H9 (cell line): Measurements from ENCODE around the gene BFSP2. TPM values are rescaled to one million over a fixed set of nuclear protein-coding genes. Genes with fewer than 3 reads are reported as not detected.

Source experiments
- DNase-seq: peaks from one replicate; pipeline ENCODE4 v3.0.0-alpha.2; 2017
- H2AFZ ChIP-seq: one replicate; pipeline ENCODE4 v1.6.1; 2013; ENCODE audit warnings: mild to moderate bottlenecking, low read length, control low read depth, moderate library complexity
- H2AK5ac ChIP-seq: 2 replicates; pipeline ENCODE4 v1.6.1; 2013; ENCODE audit warnings: low read length, control low read depth, mixed read lengths; ENCODE audit not compliant: insufficient read length
- H2BK120ac ChIP-seq: one replicate; pipeline ENCODE4 v1.6.1; 2013; ENCODE audit warnings: low read depth, mild to moderate bottlenecking, low read length, control low read depth, inconsistent platforms; ENCODE audit not compliant: poor library complexity, severe bottlenecking
- H2BK12ac ChIP-seq: 2 replicates; pipeline ENCODE4 v1.6.1; 2013; ENCODE audit warnings: low read length, control low read depth, mixed read lengths, low read depth; ENCODE audit not compliant: insufficient read length
- H2BK15ac ChIP-seq: 2 replicates; pipeline ENCODE4 v1.6.1; 2013; ENCODE audit warnings: low read depth, low read length, control low read depth
- H2BK20ac ChIP-seq: one replicate; pipeline ENCODE4 v1.6.1; 2013; ENCODE audit warnings: low read depth, mild to moderate bottlenecking, low read length, control low read depth, inconsistent platforms; ENCODE audit not compliant: poor library complexity, severe bottlenecking
- H2BK5ac ChIP-seq: 2 replicates; pipeline ENCODE4 v1.6.1; 2013; ENCODE audit warnings: low read length, control low read depth, mixed read lengths; ENCODE audit not compliant: insufficient read length
- H3K14ac ChIP-seq: 2 replicates; pipeline ENCODE4 v1.6.1; 2013; ENCODE audit warnings: low read length, control low read depth; ENCODE audit not compliant: insufficient read depth
- H3K18ac ChIP-seq: 2 replicates; pipeline ENCODE4 v1.6.1; 2013; ENCODE audit warnings: low read depth, mild to moderate bottlenecking, mixed read lengths, low read length, control low read depth; ENCODE audit not compliant: insufficient read length
- H3K23ac ChIP-seq: 2 replicates; pipeline ENCODE4 v1.6.1; 2013; ENCODE audit warnings: low read length, control low read depth, mixed read lengths, low read depth; ENCODE audit not compliant: insufficient read length
- H3K23me2 ChIP-seq: 2 replicates; pipeline ENCODE4 v1.6.1; 2013; ENCODE audit warnings: low read depth, mild to moderate bottlenecking, mixed read lengths, low read length, control low read depth; ENCODE audit not compliant: insufficient read length, poor library complexity, severe bottlenecking
- H3K27ac ChIP-seq: 2 replicates; pipeline ENCODE4 v1.5.1; 2013; ENCODE audit warnings: low read length, control low read depth, mixed read lengths, low read depth; ENCODE audit not compliant: insufficient read length
- H3K27me3 ChIP-seq: 2 replicates; pipeline ENCODE4 v1.6.1; 2013; ENCODE audit warnings: low read length, control low read depth, inconsistent platforms; ENCODE audit not compliant: insufficient read depth
- H3K4ac ChIP-seq: 2 replicates; pipeline ENCODE4 v1.6.1; 2013; ENCODE audit warnings: low read depth, mild to moderate bottlenecking, control low read depth, inconsistent platforms, low read length, moderate library complexity
- H3K4me1 ChIP-seq: 2 replicates; pipeline ENCODE4 v1.6.1; 2013; ENCODE audit warnings: low read length, control low read depth, inconsistent platforms; ENCODE audit not compliant: insufficient read depth
- H3K4me2 ChIP-seq: 2 replicates; pipeline ENCODE4 v1.6.1; 2013; ENCODE audit warnings: low read length, control low read depth, mixed read lengths; ENCODE audit not compliant: insufficient read length, insufficient read depth
- H3K56ac ChIP-seq: 2 replicates; pipeline ENCODE4 v1.6.1; 2013; ENCODE audit warnings: low read depth, mild to moderate bottlenecking, mixed read lengths, low read length, control low read depth; ENCODE audit not compliant: insufficient read length
- H3K79me1 ChIP-seq: 2 replicates; pipeline ENCODE4 v1.6.1; 2013; ENCODE audit warnings: low read depth, mild to moderate bottlenecking, moderate library complexity, low read length, control low read depth, inconsistent platforms; ENCODE audit not compliant: insufficient read depth, poor library complexity, severe bottlenecking
- H3K79me2 ChIP-seq: 2 replicates; pipeline ENCODE4 v1.6.1; 2013; ENCODE audit warnings: low read length, control low read depth, inconsistent platforms; ENCODE audit not compliant: insufficient read depth
- H3K9ac ChIP-seq: 2 replicates; pipeline ENCODE4 v1.6.1; 2013; ENCODE audit warnings: low read length, control low read depth, mixed read lengths; ENCODE audit not compliant: insufficient read length; ENCODE audit errors: extremely low read depth
- H3K9me3 ChIP-seq: one replicate; pipeline ENCODE4 v1.6.1; 2013; ENCODE audit warnings: low read depth, low read length, inconsistent platforms; ENCODE audit not compliant: control insufficient read depth
- H3T11ph ChIP-seq: one replicate; pipeline ENCODE4 v1.6.1; 2013; ENCODE audit warnings: mild to moderate bottlenecking, low read length, control low read depth, inconsistent platforms
- H4K20me1 ChIP-seq: one replicate; pipeline ENCODE4 v1.6.1; 2013; ENCODE audit not compliant: control insufficient read depth, insufficient read length, insufficient read depth
- H4K5ac ChIP-seq: 2 replicates; pipeline ENCODE4 v1.6.1; 2013; ENCODE audit warnings: low read depth, mild to moderate bottlenecking, mixed read lengths, low read length, control low read depth; ENCODE audit not compliant: insufficient read length
- H4K8ac ChIP-seq: replicated peaks from 2 replicates; pipeline ENCODE4 v1.6.1; 2013; ENCODE audit warnings: low read length, control low read depth, mixed read lengths, low read depth; ENCODE audit not compliant: insufficient read length
- H4K91ac ChIP-seq: 2 replicates; pipeline ENCODE4 v1.6.1; 2013; ENCODE audit warnings: low read depth, mild to moderate bottlenecking, moderate library complexity, mixed read lengths, low read length, control low read depth; ENCODE audit not compliant: insufficient read length
- H3K27ac Mint-ChIP-seq, 3 experiments: 2 replicates in 2 of 3; 3 replicates in 1 of 3; pipeline ENCODE4 v1.8.0; 2020 to 2021; ENCODE audit warnings: mixed read lengths in 3 of 3, mild to moderate bottlenecking in 1 of 3, moderate library complexity in 1 of 3
- H3K27me3 Mint-ChIP-seq: 2 replicates; pipeline ENCODE4 v1.8.0; 2021; ENCODE audit warnings: low read depth, mild to moderate bottlenecking, moderate library complexity, mixed read lengths
- H3K36me3 Mint-ChIP-seq, 3 experiments: 2 replicates in 2 of 3; 3 replicates in 1 of 3; pipeline ENCODE4 v1.8.0; 2020 to 2021; ENCODE audit warnings: low read depth in 3 of 3, mixed read lengths in 3 of 3; ENCODE audit not compliant: insufficient read depth in 1 of 3
- H3K4me1 Mint-ChIP-seq, 2 experiments: 2 replicates each; pipeline ENCODE4 v1.8.0; 2020; ENCODE audit warnings: mixed read lengths in 2 of 2
- H3K4me3 Mint-ChIP-seq, 2 experiments: 2 replicates in 1 of 2; 3 replicates in 1 of 2; pipeline ENCODE4 v1.8.0; 2020 to 2021; ENCODE audit warnings: mild to moderate bottlenecking in 2 of 2, mixed read lengths in 2 of 2, moderate library complexity in 1 of 2
- H3K9me3 Mint-ChIP-seq, 2 experiments: 2 replicates in 1 of 2; 3 replicates in 1 of 2; pipeline ENCODE4 v1.8.0; 2020; ENCODE audit warnings: mild to moderate bottlenecking in 2 of 2, mixed read lengths in 2 of 2, moderate library complexity in 1 of 2
- CTCF ChIP-seq: fragments of 200-600 bp; sonication (generic); conservative IDR thresholded peaks from 3 replicates; pipeline ENCODE4 v1.8.0; 2021; ENCODE audit warnings: antibody characterized with exemption, mild to moderate bottlenecking
- WGBS: extraction: QIAGEN DNeasy Blood & Tissue Kit; methylation state at CpG from one replicate; pipeline ENCODE4 v1.1.7; 2013; ENCODE audit warnings: missing lambda C conversion rate, low lambda C conversion rate, mixed read lengths; ENCODE audit not compliant: insufficient read length; ENCODE audit errors: extremely low coverage; 5-methylcytosine and 5-hydroxymethylcytosine counted together
- total RNA-seq: library from RNA; stranded (reverse); gene quantifications from 2 replicates; pipeline ENCODE4 v1.2.1, GENCODE V29; 2021

BFSP2 gene
- total RNA-seq, 1 experiment from 2014 or later = not detected

GRCh38 chr3:133354721-133355120, 45.1 kb upstream of the BFSP2 start:
- no peak overlapping the region for H2BK5ac ChIP-seq
- no CpG with 5 or more reads among the region's 4 CpGs for WGBS

More at GRCh38 chr3:133354721-133355120, 45.1 kb upstream of the BFSP2 start:
- Histone ChIP-seq H3K79me1 (no peaks in the 10 kb centered on the region), H3K56ac (no peak overlapping the region), H4K20me1 (no peaks in the 10 kb centered on the region), H3K9ac (no peak overlapping the region), H4K8ac (no peak overlapping the region), H3T11ph (no peak overlapping the region), H2AK5ac (no peak overlapping the region), H3K4me1 (no peaks in the 10 kb centered on the region), H3K18ac (no peak overlapping the region), H3K23me2 (no peaks in the 10 kb centered on the region), H3K79me2 (no peaks in the 10 kb centered on the region), H3K4ac (no peak overlapping the region), H3K9me3 (no peaks in the 10 kb centered on the region), H4K5ac (no peak overlapping the region), H4K91ac (no peak overlapping the region), H2AFZ (no peak overlapping the region), H2BK12ac (no peak overlapping the region), H3K23ac (no peak overlapping the region), H2BK15ac (no peak overlapping the region), H3K4me2 (no peak overlapping the region), H2BK20ac (no peak overlapping the region), H3K27ac (no peak overlapping the region), H3K14ac (no peak overlapping the region), H3K27me3 (no peaks in the 10 kb centered on the region), H2BK120ac (no peak overlapping the region)
- Mint-ChIP-seq H3K4me3 (no peak overlapping the region), H3K27ac (no peak overlapping the region), H3K36me3 (peaks cover 0 to 6% (median 2%) of the 10 kb centered on the region in 3 experiments; a peak in 2 of 7 replicates), H3K4me1 (peaks cover 3 to 7% of the 10 kb centered on the region in 2 experiments; a peak in 2 of 4 replicates), H3K27me3 (no peaks in the 10 kb centered on the region), H3K9me3 (peaks cover 5 to 15% of the 10 kb centered on the region in 2 experiments; a peak in 3 of 5 replicates)
- TF ChIP-seq CTCF = no peak
- no peak for DNase-seq
